Measurements from ENCODE around the gene OXA1L. TPM values are rescaled to one million over a fixed set of nuclear protein-coding genes. Genes with fewer than 3 reads are reported as not detected.
"Not testable (repeated sequence)": the region's sequence is repeated elsewhere in the genome, so short reads cannot be mapped to it uniquely, and the experiment has no call there.

Gene OXA1L
- total and polyA plus RNA-seq, 4 donors = 60.0 to 123 (median 72.1) TPM

DNA sequence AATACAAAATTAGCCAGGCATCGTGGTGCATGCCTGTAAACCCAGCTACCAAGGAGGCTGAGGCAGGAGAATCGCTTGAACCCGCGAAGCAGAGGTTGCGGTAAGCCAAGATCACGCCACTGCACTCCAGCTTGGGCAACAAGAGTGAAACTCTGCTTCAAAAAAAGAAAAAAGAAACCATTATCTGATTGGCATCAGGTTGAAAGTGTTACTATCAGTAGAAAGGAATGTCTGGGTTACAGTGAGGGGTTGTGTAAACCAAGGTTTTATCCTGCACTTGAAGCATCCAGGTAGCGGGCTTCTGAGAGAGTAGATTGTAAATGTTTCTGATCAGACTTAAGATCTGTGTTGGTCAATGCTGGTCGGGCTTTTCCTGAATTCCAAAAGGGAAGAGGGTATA lies 14.1 kb upstream of the OXA1L start:
- intact Hi-C loops (cut with DNase I) = no loop called here
- DNase-seq = no peak
- Histone ChIP-seq H3K27ac (ENCODE audit: low read depth in 1 of 2, low read length in 2 of 2) (no peak overlapping the region), H3K9me3 (ENCODE audit: control insufficient read depth, low read length) (no peaks in the 10 kb centered on the region), H3K4me1 (ENCODE audit: control insufficient read depth in 1 of 2, insufficient read depth in 2 of 2, low read length in 2 of 2) (no peaks in the 10 kb centered on the region), H3K27me3 (ENCODE audit: control insufficient read depth in 1 of 2, insufficient read depth in 2 of 2, low read length in 1 of 2) (no peaks in the 10 kb centered on the region), H3K4me3 (ENCODE audit: low read length in 2 of 2) (no peak overlapping the region), H3K36me3 (ENCODE audit: control insufficient read depth in 1 of 2, insufficient read depth in 2 of 2, low read length in 1 of 2) (no peaks in the 10 kb centered on the region)
- WGBS, 2 donors = 83 to 85% methylated on average over 8 of the region's 8 CpGs
- no peak for ATAC-seq (ENCODE audit: low FRiP score)

DNA sequence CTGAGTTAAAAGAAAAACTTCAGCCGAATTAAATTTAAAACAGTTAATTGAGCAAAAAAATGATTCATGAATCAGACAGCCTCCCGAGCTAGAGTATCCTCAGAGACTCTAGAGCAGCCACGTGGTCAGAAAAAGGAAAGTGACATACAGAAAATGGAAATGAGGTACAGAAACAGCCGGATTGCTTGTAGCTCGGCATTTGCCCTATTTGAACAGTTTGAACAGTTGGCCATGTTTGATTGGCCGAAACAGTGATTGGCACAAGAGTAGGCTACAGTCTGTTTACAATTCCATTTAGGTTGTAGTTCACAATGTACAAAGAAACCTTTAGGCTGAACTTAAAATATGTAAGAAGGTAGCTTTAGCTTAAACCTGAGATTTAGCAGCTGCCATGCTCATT lies 12.9 kb upstream of the OXA1L start:
- H3K27ac ChIP-seq (ENCODE audit: low read depth in 1 of 2, low read length in 2 of 2) = no peak overlapping the region
- intact Hi-C loops (cut with DNase I) = no loop called here
- H3K27me3 ChIP-seq (ENCODE audit: control insufficient read depth in 1 of 2, insufficient read depth in 2 of 2, low read length in 1 of 2) = no peaks in the 10 kb centered on the region
- no peak for ATAC-seq (ENCODE audit: low FRiP score)
- H3K4me3 ChIP-seq (ENCODE audit: low read length in 2 of 2) = no peak overlapping the region
- no peaks in the 10 kb centered on the region for H3K36me3 ChIP-seq (ENCODE audit: control insufficient read depth in 1 of 2, insufficient read depth in 2 of 2, low read length in 1 of 2)
- H3K4me1 ChIP-seq (ENCODE audit: control insufficient read depth in 1 of 2, insufficient read depth in 2 of 2, low read length in 2 of 2) = no peaks in the 10 kb centered on the region
- WGBS, 2 donors = 63 to 68% methylated on average over 6 of the region's 6 CpGs
- H3K9me3 ChIP-seq (ENCODE audit: control insufficient read depth, low read length) = no peaks in the 10 kb centered on the region
- DNase-seq = no peak

DNA sequence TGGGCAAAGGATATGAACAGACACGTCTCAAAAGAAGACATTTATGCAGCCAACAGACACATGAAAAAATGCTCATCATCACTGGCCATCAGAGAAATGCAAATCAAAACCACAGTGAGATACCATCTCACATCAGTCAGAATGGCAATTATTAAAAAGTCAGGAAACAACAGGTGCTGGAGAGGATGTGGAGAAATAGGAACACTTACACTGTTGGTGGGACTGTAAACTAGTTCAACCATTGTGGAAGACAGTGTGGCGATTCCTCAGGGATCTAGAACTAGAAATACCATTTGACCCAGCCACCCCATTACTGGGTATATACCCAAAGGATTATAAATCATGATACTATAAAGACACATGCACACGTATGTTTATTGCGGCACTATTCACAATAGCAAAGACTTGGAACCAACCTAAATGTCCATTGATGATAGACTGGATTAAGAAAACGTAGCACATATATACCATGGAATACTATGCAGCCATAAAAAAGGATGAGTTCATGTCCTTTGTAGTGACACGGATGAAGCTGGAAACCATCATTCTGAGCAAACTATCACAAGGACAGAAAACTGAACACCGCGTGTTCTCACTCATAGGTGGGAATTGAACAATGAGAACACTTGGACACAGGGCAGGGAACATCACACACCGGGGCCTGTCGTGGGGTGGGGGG lies 8.4 kb upstream of the OXA1L start:
- H3K27ac ChIP-seq (ENCODE audit: low read depth in 1 of 2, low read length in 2 of 2); DNase-seq; H3K4me3 ChIP-seq (ENCODE audit: low read length in 2 of 2); H3K4me1 ChIP-seq (ENCODE audit: control insufficient read depth in 1 of 2, insufficient read depth in 2 of 2, low read length in 2 of 2); H3K27me3 ChIP-seq (ENCODE audit: control insufficient read depth in 1 of 2, insufficient read depth in 2 of 2, low read length in 1 of 2); ATAC-seq (ENCODE audit: low FRiP score); H3K9me3 ChIP-seq (ENCODE audit: control insufficient read depth, low read length); intact Hi-C loops (cut with DNase I); H3K36me3 ChIP-seq (ENCODE audit: control insufficient read depth in 1 of 2, insufficient read depth in 2 of 2, low read length in 1 of 2): not testable (repeated sequence)
- WGBS, 2 donors = 81 to 89% methylated on average over 9 to 10 of the region's 10 CpGs

DNA sequence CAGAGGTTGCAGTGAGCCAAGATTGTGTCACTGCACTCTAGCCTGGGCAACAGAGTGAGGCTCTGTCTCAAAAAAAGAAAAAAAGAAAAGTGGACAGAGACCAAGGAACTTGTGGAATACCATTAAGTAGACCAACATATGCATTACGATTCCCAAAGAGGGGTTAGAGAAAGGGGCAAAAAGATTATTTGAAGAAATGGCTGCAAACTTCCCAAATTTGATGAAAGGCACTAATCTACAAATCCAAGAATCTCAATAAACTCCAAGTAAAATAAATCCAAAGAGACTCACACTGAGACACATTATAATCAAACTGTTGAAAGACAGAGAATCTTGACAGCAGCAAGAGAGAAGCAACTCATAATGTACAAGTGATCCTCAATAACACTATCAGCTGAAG lies 4.8 kb upstream of the OXA1L start:
- Histone ChIP-seq H3K36me3 (ENCODE audit: control insufficient read depth in 1 of 2, insufficient read depth in 2 of 2, low read length in 1 of 2) (no peaks in the 10 kb centered on the region), H3K4me3 (ENCODE audit: low read length in 2 of 2) (no peak overlapping the region), H3K27ac (ENCODE audit: low read depth in 1 of 2, low read length in 2 of 2) (no peak overlapping the region), H3K9me3 (ENCODE audit: control insufficient read depth, low read length) (peaks cover 3% of the 10 kb centered on the region), H3K27me3 (ENCODE audit: control insufficient read depth in 1 of 2, insufficient read depth in 2 of 2, low read length in 1 of 2) (no peaks in the 10 kb centered on the region), H3K4me1 (ENCODE audit: control insufficient read depth in 1 of 2, insufficient read depth in 2 of 2, low read length in 2 of 2) (no peaks in the 10 kb centered on the region)
- intact Hi-C loops (cut with DNase I) = no loop called here
- ATAC-seq (ENCODE audit: low FRiP score) (no peak), DNase-seq (no peak)
- 92 to 100% methylated on average over 1 of the region's 1 CpG for WGBS, 2 donors

DNA sequence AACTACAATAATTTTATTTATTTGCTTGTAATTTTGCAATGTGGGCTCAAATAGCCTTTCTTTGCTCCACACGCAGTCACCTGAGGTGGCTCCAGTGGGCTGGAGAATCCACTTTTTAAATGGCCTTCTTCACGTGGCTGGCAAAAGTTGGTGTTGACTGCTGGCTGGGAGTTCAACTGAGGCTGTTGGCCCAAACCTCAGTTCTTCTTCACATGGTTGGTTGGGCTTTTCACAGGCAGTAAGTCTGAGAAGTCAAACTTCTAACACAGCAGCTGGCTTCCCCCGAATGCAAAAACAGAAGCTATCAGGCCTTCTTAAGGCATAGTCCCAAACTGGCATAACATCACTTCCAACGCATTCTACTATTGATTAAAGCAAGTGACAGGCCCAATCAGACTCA lies 2.1 kb upstream of the OXA1L start:
- H3K36me3 ChIP-seq (ENCODE audit: control insufficient read depth in 1 of 2, insufficient read depth in 2 of 2, low read length in 1 of 2) = peaks cover 0 to 1% of the 10 kb centered on the region in 2 donors
- ATAC-seq (ENCODE audit: low FRiP score) (no peak), DNase-seq (peak in 1 of 2 donors; percentile 57)
- 30 to 32% methylated on average over 4 of the region's 4 CpGs for WGBS, 2 donors
- peaks cover 3% of the 10 kb centered on the region for H3K9me3 ChIP-seq (ENCODE audit: control insufficient read depth, low read length)
- no peak overlapping the region for H3K4me3 ChIP-seq (ENCODE audit: low read length in 2 of 2)
- H3K4me1 ChIP-seq (ENCODE audit: control insufficient read depth in 1 of 2, insufficient read depth in 2 of 2, low read length in 2 of 2) = no peaks in the 10 kb centered on the region
- intact Hi-C loops (cut with DNase I) = no loop called here
- H3K27ac ChIP-seq (ENCODE audit: low read depth in 1 of 2, low read length in 2 of 2) = no peak overlapping the region
- H3K27me3 ChIP-seq (ENCODE audit: control insufficient read depth in 1 of 2, insufficient read depth in 2 of 2, low read length in 1 of 2) = no peaks in the 10 kb centered on the region

DNA sequence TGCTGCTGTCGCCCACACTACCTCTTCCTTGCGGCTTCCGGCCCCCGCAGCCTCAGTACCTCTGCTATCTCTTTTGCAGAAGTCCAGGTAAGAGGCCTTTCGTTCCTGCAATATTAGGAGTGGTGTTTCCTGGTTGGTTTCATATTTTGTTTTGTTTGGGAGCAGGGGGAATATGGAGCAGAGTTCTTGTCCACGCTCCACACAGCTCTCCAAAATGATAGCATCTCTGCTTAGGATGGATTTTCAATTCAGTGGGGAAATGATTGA lies 768 bp downstream of the OXA1L start:
- intact Hi-C loops (cut with DNase I) = loop anchor here (2.0 to 5.0 kb wide), 2 partner anchors 50 kb away; partner anchors contain the start of gene SLC7A7 (in 1 of the 2)
- Histone ChIP-seq H3K9me3 (ENCODE audit: control insufficient read depth, low read length) (no peaks in the 10 kb centered on the region), H3K4me1 (ENCODE audit: control insufficient read depth in 1 of 2, insufficient read depth in 2 of 2, low read length in 2 of 2) (no peaks in the 10 kb centered on the region), H3K27ac (ENCODE audit: low read depth in 1 of 2, low read length in 2 of 2) (no peak overlapping the region), H3K27me3 (ENCODE audit: control insufficient read depth in 1 of 2, insufficient read depth in 2 of 2, low read length in 1 of 2) (no peaks in the 10 kb centered on the region), H3K4me3 (ENCODE audit: low read length in 2 of 2) (peak overlapping the region; percentile 70 to 85), H3K36me3 (ENCODE audit: control insufficient read depth in 1 of 2, insufficient read depth in 2 of 2, low read length in 1 of 2) (peaks cover 12 to 15% of the 10 kb centered on the region in 2 donors)
- no peak for DNase-seq
- no peak for ATAC-seq (ENCODE audit: low FRiP score)
- WGBS, 2 donors = 2% methylated on average over 6 of the region's 6 CpGs

DNA sequence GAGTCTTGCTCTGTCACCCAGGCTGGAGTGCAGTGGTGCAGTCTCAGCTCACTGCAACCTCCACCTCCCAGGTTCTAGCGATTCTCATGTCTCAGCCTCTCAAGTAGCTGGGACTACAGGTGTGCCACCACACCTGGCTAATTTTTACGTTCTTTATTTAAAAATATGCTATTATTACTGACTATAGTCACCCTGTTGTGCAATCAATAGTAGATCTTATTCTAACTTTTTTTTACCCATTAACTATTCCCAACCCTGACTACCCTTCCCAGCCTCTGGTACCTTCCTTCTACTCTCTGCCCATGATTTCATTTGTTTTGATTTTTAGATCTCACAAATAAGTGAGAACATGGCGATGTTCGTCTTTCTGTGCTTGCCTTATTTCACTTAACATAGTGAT lies 2.5 kb downstream of the OXA1L start:
- no peak for ATAC-seq (ENCODE audit: low FRiP score)
- DNase-seq = no peak
- no peaks in the 10 kb centered on the region for H3K9me3 ChIP-seq (ENCODE audit: control insufficient read depth, low read length)
- H3K4me1 ChIP-seq (ENCODE audit: control insufficient read depth in 1 of 2, insufficient read depth in 2 of 2, low read length in 2 of 2) = no peaks in the 10 kb centered on the region
- 92 to 93% methylated on average over 4 of the region's 4 CpGs for WGBS, 2 donors
- peaks cover 18% of the 10 kb centered on the region in 2 donors for H3K36me3 ChIP-seq (ENCODE audit: control insufficient read depth in 1 of 2, insufficient read depth in 2 of 2, low read length in 1 of 2)
- no peaks in the 10 kb centered on the region for H3K27me3 ChIP-seq (ENCODE audit: control insufficient read depth in 1 of 2, insufficient read depth in 2 of 2, low read length in 1 of 2)
- H3K27ac ChIP-seq (ENCODE audit: low read depth in 1 of 2, low read length in 2 of 2) = no peak overlapping the region
- intact Hi-C loops (cut with DNase I) = loop anchor here in 1 of 2 donors (5.0 kb wide), 1 partner anchor 48 kb away; the partner anchor contains the start of gene SLC7A7
- no peak overlapping the region for H3K4me3 ChIP-seq (ENCODE audit: low read length in 2 of 2)

DNA sequence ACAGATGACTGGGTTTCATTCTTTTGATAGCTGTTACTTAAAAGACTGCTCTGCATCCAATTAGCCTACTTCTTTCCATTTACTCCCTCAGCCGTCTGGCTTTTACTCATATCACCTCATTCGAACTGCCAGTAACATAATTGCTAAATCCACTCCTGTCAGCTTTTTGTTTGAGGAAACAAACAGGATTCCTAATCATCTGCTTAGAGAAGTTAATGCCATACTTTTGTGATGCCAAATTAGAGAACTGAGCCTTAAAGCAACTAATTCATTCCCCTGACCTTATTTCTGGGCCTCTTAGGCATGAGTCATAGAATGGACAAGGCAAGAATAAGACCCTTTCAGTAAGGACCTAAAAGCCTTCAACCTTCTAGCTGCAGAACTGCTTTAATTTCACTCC lies 2.9 kb downstream of the OXA1L start:
- intact Hi-C loops (cut with DNase I) = loop anchor here in 1 of 2 donors (5.0 kb wide), 1 partner anchor 48 kb away; the partner anchor contains the start of gene SLC7A7
- no peak for DNase-seq
- ATAC-seq (ENCODE audit: low FRiP score) = no peak
- Histone ChIP-seq H3K27ac (ENCODE audit: low read depth in 1 of 2, low read length in 2 of 2) (no peak overlapping the region), H3K36me3 (ENCODE audit: control insufficient read depth in 1 of 2, insufficient read depth in 2 of 2, low read length in 1 of 2) (peaks cover 18% of the 10 kb centered on the region in 2 donors), H3K9me3 (ENCODE audit: control insufficient read depth, low read length) (no peaks in the 10 kb centered on the region), H3K4me3 (ENCODE audit: low read length in 2 of 2) (no peak overlapping the region), H3K4me1 (ENCODE audit: control insufficient read depth in 1 of 2, insufficient read depth in 2 of 2, low read length in 2 of 2) (no peaks in the 10 kb centered on the region), H3K27me3 (ENCODE audit: control insufficient read depth in 1 of 2, insufficient read depth in 2 of 2, low read length in 1 of 2) (no peaks in the 10 kb centered on the region)
- 80 to 83% methylated on average over 2 of the region's 2 CpGs for WGBS, 2 donors

DNA sequence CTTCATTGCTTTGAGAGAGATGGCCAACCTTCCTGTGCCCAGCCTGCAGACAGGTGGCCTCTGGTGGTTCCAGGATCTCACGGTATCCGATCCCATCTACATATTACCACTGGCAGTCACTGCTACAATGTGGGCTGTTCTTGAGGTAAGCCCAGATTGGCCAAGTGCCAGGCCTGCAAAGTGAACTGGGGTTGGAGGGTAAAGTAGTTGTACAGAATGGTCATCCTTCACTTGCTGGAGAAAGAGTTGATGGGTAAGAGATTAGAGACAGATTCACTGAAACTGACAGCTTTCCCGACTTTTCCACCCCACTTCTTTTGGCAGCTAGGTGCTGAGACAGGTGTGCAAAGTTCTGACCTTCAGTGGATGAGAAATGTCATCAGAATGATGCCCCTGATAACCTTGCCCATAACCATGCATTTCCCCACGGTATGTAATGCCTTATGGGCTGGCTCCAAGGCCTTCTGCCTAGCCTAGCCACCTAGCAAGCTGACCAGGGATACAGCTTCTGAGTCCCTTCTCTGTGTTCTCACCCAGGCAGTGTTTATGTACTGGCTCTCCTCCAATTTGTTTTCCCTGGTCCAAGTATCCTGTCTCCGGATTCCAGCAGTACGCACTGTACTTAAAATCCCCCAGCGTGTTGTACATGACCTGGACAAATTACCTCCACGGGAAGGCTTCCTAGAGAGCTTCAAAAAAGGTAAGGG lies 4.1 kb downstream of the OXA1L start:
- Histone ChIP-seq H3K9me3 (ENCODE audit: control insufficient read depth, low read length) (no peaks in the 10 kb centered on the region), H3K4me1 (ENCODE audit: control insufficient read depth in 1 of 2, insufficient read depth in 2 of 2, low read length in 2 of 2) (no peaks in the 10 kb centered on the region), H3K27me3 (ENCODE audit: control insufficient read depth in 1 of 2, insufficient read depth in 2 of 2, low read length in 1 of 2) (no peaks in the 10 kb centered on the region), H3K4me3 (ENCODE audit: low read length in 2 of 2) (no peak overlapping the region), H3K36me3 (ENCODE audit: control insufficient read depth in 1 of 2, insufficient read depth in 2 of 2, low read length in 1 of 2) (peaks cover 18% of the 10 kb centered on the region in 2 donors), H3K27ac (ENCODE audit: low read depth in 1 of 2, low read length in 2 of 2) (no peak overlapping the region)
- intact Hi-C loops (cut with DNase I) = no loop called here
- DNase-seq (no peak), ATAC-seq (ENCODE audit: low FRiP score) (no peak)
- 89 to 91% methylated on average over 8 of the region's 8 CpGs for WGBS, 2 donors

Measured in aorta (tissue), 5 donors.